ENCODE results near the gene SMTNL1.
"Not testable (repeated sequence)": the region's sequence is repeated elsewhere in the genome, so short reads cannot be mapped to it uniquely, and the experiment has no call there.

The SMTNL1 gene

DNA sequence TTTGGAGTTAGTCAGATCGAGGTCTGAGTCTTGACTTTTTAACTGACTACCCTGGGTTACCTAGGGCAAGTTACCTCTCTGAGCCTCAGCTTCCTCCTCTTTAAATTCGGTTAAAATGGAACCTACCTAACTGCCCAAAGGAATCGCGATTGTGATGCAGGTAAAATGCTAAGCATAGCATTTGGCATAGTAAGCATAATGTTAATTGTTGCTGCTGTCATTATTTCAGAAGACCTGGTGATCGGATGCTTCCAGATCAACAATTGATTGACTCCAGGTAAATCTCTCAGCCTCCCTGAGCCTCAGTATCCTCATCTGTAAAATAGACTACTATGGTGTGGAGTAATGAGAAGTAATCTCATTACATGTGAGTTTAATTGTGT lies 21.3 kb upstream of the SMTNL1 start:
- TF ChIP-seq, protein P1, sequence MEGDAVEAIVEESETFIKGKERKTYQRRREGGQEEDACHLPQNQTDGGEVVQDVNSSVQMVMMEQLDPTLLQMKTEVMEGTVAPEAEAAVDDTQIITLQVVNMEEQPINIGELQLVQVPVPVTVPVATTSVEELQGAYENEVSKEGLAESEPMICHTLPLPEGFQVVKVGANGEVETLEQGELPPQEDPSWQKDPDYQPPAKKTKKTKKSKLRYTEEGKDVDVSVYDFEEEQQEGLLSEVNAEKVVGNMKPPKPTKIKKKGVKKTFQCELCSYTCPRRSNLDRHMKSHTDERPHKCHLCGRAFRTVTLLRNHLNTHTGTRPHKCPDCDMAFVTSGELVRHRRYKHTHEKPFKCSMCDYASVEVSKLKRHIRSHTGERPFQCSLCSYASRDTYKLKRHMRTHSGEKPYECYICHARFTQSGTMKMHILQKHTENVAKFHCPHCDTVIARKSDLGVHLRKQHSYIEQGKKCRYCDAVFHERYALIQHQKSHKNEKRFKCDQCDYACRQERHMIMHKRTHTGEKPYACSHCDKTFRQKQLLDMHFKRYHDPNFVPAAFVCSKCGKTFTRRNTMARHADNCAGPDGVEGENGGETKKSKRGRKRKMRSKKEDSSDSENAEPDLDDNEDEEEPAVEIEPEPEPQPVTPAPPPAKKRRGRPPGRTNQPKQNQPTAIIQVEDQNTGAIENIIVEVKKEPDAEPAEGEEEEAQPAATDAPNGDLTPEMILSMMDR (conservative IDR thresholded peaks at IDR 0.05; ENCODE audit: low read depth, low read length) = no peak
- H3K4me3 ChIP-seq (ENCODE audit: low read length) = peak overlapping the region; percentile 68
- no peak for DNase-seq (ENCODE audit: low read depth)

DNA sequence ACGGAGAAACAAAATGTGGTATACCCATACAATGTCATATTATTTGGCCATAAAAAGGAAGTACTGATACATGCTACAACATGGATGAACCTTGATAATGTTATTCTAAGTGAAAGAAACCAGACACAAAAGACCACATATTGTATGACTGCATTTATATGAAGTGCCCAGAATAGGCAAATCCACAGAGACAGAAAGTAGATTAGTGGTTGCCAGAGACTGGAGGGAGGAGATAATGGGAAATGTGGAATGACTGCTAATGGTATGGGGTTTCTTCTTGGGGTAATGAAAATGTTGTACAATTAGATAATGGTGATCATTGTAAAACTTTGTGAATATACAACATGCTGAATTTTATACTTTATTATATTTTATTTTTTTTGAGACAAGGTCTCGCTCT lies 16.3 kb upstream of the SMTNL1 start:
- TF ChIP-seq, protein P1 (conservative IDR thresholded peaks at IDR 0.05; ENCODE audit: low read depth, low read length) = no peak
- no peak for DNase-seq (ENCODE audit: low read depth)
- H3K4me3 ChIP-seq (ENCODE audit: low read length) = no peak overlapping the region

- TF ChIP-seq, protein P1 (conservative IDR thresholded peaks at IDR 0.05; ENCODE audit: low read depth, low read length) = no peak
- no peak for DNase-seq (ENCODE audit: low read depth)
- H3K4me3 ChIP-seq (ENCODE audit: low read length) = no peak overlapping the region
These were observed 14.0 kb upstream of the SMTNL1 start for GRCh38 chr11:57523419-57523818.

GRCh38 chr11:57527056-57527631 lies 10.3 kb upstream of the SMTNL1 start:
- no peak overlapping the region for H3K4me3 ChIP-seq (ENCODE audit: low read length)
- TF ChIP-seq, protein P1 (conservative IDR thresholded peaks at IDR 0.05; ENCODE audit: low read depth, low read length) = peak; percentile 90
- DNase-seq (ENCODE audit: low read depth) = no peak

DNA sequence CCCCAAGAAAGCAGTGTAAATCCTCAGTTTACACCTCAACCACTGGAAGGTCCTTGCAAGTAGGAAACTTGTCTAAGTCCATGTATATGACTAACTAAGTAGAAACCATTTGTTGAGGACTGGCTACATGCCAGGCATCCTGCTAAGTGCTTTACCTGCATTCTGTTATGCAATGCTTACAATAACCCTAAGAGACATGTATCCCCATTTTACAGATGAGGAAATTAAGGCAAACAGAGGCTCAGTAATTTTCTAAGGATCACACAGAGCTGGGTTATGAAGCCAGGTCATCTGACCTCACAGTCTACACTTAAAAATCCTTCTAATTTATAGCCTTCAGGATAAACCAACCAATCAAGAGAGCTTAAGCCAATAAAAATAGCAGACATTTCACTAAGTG lies 8.4 kb upstream of the SMTNL1 start:
- DNase-seq (ENCODE audit: low read depth) = no peak
- no peak overlapping the region for H3K4me3 ChIP-seq (ENCODE audit: low read length)
- TF ChIP-seq, protein P1 (conservative IDR thresholded peaks at IDR 0.05; ENCODE audit: low read depth, low read length) = no peak

DNA sequence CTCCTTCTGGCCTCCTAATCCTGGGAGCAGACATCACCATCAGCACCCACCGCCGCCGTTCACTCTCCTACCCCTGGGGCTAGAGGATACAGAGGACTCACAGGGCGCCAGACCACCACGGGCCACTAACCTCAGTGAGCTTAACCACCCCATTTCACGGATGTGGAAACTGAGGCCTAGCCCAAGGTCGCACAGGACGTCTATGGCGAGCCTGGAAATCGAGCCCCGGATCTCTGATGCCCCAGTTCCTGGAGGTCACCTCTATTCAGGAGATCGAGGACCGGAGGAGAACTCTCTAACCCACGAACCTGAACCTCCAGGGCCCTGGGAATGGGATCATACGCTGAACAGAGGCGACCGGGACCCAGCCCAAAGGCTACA lies 7.2 kb upstream of the SMTNL1 start:
- TF ChIP-seq, protein P1 (conservative IDR thresholded peaks at IDR 0.05; ENCODE audit: low read depth, low read length) = no peak
- peak overlapping the region; percentile 97 for H3K4me3 ChIP-seq (ENCODE audit: low read length)
- no peak for DNase-seq (ENCODE audit: low read depth)

GRCh38 chr11:57530596-57531507 lies 6.5 kb upstream of the SMTNL1 start, which contains the start of gene TIMM10:
TSS of gene TIMM10 (minus strand) at chr11:57530754. CDS start at chr11:57530189, 565 bp downstream.
- peak within 1 kb of the TSS; percentile 97 for H3K4me3 ChIP-seq (ENCODE audit: low read length)
- peak; percentile 88 for DNase-seq (ENCODE audit: low read depth)
- TF ChIP-seq, protein P1 (conservative IDR thresholded peaks at IDR 0.05; ENCODE audit: low read depth, low read length) = no peak

GRCh38 chr11:57534449-57534848 lies 2.9 kb upstream of the SMTNL1 start:
- H3K4me3 ChIP-seq (ENCODE audit: low read length); DNase-seq (ENCODE audit: low read depth): not testable (repeated sequence)

Data from retinal pigment epithelial cell (primary cell).